GM21529 (cell line): ENCODE measurements around the gene SELENOF.
"Not testable (repeated sequence)": the region's sequence is repeated elsewhere in the genome, so short reads cannot be mapped to it uniquely, and the experiment has no call there.

Experiments
- ATAC-seq: cut with Tn5 transposase; IDR thresholded peaks from one replicate; pipeline ENCODE4 v1.9.1; 2021; ENCODE audit not compliant: unreplicated experiment

The SELENOF gene

DNA sequence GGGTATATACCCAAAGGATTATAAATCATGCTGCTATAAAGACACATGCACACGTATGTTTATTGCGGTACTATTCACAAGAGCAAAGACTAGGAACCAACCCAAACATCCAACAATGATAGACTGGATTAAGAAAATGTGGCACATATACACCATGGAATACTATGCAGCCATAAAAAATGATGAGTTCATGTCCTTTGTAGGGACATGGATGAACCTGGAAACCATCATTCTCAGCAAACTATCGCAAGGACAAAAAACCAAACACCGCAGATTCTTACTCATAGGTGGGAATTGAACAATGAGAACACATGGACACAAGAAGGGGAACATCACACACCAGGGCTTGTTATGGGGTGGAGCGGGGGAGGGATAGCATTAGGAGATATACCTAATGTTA lies 94.0 kb downstream of the SELENOF start:
- not testable (repeated sequence) for ATAC-seq

DNA sequence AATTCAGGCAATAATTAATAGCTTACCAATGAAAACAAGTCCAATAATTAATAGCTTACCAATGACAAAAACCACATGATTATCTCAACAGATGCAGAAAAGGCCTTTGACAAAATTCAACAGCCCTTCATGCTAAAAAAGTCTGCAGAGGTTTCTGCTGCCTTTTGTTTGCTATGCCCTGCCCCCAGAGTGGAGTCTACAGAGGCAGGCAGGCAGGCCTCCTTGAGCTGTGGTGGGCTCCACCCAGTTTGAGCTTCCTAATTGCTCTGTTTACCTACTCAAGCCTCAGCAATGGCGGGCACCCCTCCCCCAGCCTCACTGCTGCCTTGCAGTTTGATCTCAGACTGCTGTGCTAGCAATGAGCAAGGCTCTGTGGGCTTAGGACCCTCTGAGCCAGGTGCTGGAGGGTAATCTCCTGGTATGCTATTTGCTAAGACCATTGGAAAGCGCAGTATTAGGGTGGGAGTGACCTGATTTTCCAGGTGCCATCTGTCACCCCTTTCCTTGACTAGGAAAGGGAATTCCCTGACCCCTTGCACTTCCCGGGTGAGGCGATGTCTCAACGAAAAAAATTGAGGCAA lies 96.6 kb downstream of the SELENOF start:
- not testable (repeated sequence) for ATAC-seq

GRCh38 chr1:86814118-86814517 lies 99.8 kb downstream of the SELENOF start:
- ATAC-seq: not testable (repeated sequence)
